Skin epidermis (tissue), 12 donors: ENCODE data around the gene PPFIA4.
A peak's percentile ranks its signal among the peaks of the same experiment; 100 is the strongest.
"Not testable (repeated sequence)": the region's sequence is repeated elsewhere in the genome, so short reads cannot be mapped to it uniquely, and the experiment has no call there.

Source experiments
- H3K27ac ChIP-seq, 21 experiments: fragments of 200-600 bp; sonication (generic) in 11 of 21; one replicate each; pipeline ENCODE4 v1.5.0; 2020; ENCODE audit warnings: mild to moderate bottlenecking in 3 of 21, inconsistent platforms in 2 of 21, moderate library complexity in 2 of 21
- H3K4me3 ChIP-seq, 7 experiments: fragments of 200-600 bp; sonication (generic) in 2 of 7; one replicate each; pipeline ENCODE4 v1.5.0; 2020; ENCODE audit warnings: inconsistent platforms in 2 of 7, mild to moderate bottlenecking in 2 of 7, moderate library complexity in 1 of 7

PPFIA4 gene

DNA sequence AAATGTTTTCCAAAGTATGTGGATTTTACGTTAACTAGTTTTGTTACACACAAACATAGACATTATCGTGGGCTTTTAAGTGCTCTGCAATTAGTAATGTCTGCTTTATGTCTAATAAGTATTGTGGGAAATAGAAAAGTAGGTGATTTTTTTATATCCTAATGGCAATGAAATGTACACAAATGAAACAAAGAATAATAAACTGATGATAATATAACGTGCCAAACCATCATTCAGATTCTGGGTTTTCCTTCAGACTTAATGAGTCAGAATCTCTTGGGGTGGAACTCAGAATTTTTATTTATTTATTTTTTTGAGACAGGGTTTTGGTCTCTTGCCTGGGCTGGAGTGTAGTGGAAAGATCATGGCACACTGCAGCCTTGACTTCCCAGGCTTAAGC lies 17.1 kb upstream of the PPFIA4 start:
- H3K4me3 ChIP-seq = no peak overlapping the region
- H3K27ac ChIP-seq = no peak overlapping the region

DNA sequence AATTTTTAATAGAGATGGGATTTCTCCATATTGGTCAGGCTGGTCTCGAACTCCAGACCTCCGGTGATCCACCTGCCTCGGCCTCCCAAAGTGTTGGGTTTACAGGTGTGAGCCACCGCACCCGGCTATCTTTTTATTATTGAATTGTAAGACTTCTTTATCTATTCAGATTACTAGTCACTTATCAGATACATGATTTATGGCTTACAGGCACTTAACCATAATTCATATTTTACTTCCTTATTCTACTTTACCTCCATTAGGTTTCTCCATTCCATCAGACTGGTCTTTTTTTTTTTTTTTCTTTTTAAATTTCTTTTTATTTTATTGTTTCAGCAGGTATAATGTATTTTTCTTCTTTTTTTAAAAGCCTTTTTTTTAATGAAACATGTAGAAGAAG lies 14.7 kb upstream of the PPFIA4 start:
- Histone ChIP-seq H3K4me3 (no peak overlapping the region), H3K27ac (no peak overlapping the region)

DNA sequence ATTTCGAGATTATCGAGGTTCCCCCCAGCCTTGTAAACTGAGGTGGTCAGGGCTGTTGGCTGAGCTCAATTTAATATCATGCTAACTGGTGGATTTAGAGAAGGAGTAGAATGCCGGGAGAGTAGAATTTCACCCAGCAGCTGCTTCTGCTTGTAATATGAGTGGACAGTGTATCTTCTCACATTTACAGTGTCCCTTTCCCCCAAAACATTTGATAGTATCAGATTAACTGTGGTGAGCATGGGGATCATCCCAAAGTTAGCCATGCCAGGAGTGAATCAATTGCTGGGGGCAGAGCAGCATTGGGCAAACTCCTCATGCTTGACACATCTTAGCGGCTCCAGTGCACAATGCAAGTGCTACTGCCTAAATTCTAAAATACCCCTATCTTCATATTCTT lies 9.2 kb upstream of the PPFIA4 start:
- no peak overlapping the region for H3K4me3 ChIP-seq

GRCh38 chr1:203017692-203018091 lies 8.6 kb upstream of the PPFIA4 start:
- Histone ChIP-seq H3K27ac (no peak overlapping the region), H3K4me3 (no peak overlapping the region)

More for the DNA sequence above, 9.2 kb upstream of the PPFIA4 start:
- no peak overlapping the region for H3K27ac ChIP-seq

GRCh38 chr1:203022855-203023254 lies 3.4 kb upstream of the PPFIA4 start:
- not testable (repeated sequence) for H3K27ac ChIP-seq, H3K4me3 ChIP-seq

DNA sequence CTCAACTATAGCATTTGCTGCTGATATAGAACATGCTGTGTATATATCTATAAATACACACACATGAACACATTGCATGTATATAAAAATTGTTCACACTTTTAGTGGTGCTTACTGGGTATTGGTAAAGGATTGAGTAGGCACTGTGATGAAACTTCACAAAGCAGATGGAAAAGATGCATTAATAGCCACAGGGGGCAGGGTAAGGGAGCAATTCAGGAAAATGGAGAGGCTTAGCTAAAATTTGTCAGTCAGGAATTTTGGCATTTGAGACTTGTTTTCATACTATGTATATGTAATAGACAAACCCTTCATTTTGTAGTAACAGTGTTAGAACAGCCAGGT lies 633 bp upstream of the PPFIA4 start:
- peak overlapping the region in 3 of 7 experiments; percentile 50 to 61 (median 56) for H3K4me3 ChIP-seq
- H3K27ac ChIP-seq = peak overlapping the region in 12 of 21 experiments; percentile 1 to 74 (median 49)

- Histone ChIP-seq H3K27ac (peak overlapping the region in 11 of 21 experiments; percentile 11 to 77 (median 48)), H3K4me3 (peak overlapping the region; percentile 37 to 61 (median 50))
Measured at GRCh38 chr1:203026666-203027663, 674 bp downstream of the PPFIA4 start.

GRCh38 chr1:203028067-203028783 lies 1.9 kb downstream of the PPFIA4 start:
- Histone ChIP-seq H3K27ac (no peak overlapping the region), H3K4me3 (no peak overlapping the region)

GRCh38 chr1:203028784-203029553 lies 2.7 kb downstream of the PPFIA4 start:
- no peak overlapping the region for H3K4me3 ChIP-seq
- H3K27ac ChIP-seq = no peak overlapping the region

DNA sequence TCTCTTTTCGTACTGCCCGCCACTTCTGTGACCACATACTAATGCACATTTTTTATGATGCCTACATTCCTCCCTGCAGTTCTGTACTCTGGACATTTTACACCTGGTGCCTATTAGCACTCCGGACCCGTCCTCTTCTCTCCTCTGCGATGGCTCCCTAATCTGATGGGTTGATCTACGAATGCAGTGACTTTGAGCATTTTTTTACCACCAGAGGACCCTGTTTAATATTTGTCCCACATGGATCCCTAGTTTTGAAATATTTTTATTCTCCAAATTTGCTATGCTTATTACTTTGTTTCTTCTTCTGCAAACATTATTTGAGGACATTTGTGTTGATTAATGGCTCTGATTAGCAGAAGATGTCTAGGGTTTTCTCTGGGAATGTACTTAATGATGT lies 5.2 kb downstream of the PPFIA4 start:
- Histone ChIP-seq H3K27ac (no peak overlapping the region), H3K4me3 (no peak overlapping the region)

DNA sequence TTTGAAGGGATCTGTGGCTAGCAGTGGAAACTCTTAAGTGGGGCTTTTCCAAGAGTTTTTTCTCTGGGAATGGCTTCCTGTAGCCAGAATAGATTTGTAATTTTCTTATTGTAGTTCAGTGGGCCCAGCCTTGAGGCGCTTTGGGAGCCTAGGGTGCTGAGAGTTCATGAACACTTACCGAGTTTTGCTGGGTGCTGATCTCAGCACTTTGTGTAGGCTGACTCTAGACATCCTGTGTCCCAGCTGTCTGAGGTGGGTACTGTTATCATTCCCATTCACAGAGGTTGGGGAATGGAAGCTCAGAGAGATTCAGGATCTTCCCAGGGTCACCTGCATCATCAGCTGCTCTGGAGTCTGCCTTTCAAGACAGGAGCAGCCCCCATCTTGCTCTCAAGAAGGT lies 7.0 kb downstream of the PPFIA4 start:
- H3K27ac ChIP-seq = no peak overlapping the region
- H3K4me3 ChIP-seq = no peak overlapping the region

- H3K27ac ChIP-seq = no peak overlapping the region
- no peak overlapping the region for H3K4me3 ChIP-seq
Measured at GRCh38 chr1:203033917-203034316, 7.6 kb downstream of the PPFIA4 start.

GRCh38 chr1:203034422-203035110 lies 8.3 kb downstream of the PPFIA4 start:
- Histone ChIP-seq H3K27ac (no peak overlapping the region), H3K4me3 (no peak overlapping the region)

- Histone ChIP-seq H3K27ac (no peak overlapping the region), H3K4me3 (no peak overlapping the region)
Measured at GRCh38 chr1:203035111-203036000, 9.1 kb downstream of the PPFIA4 start.

DNA sequence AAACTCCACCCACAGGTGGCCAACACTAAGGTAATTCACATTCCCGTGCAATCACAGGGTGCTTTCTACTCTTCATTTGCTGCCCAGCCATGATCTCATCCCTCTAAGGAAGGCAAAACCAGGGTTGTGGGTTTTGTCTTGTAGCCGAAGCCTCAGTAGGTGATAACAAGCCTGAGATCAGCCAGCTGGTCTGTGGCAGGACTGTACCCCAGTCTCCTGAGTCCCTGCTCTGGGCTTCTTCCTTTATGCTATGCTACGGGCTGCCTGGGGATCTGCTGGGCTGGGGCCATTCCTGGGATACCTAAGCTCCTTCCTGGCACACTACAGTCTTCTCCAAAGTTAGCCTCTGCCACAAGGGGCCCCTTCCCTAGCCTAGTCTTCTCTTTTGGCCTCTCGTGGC lies 9.8 kb downstream of the PPFIA4 start:
- no peak overlapping the region for H3K27ac ChIP-seq

GRCh38 chr1:203036537-203036936 lies 10.2 kb downstream of the PPFIA4 start:
- H3K4me3 ChIP-seq = no peak overlapping the region
- H3K27ac ChIP-seq = no peak overlapping the region

More for the DNA sequence above, 9.8 kb downstream of the PPFIA4 start:
- H3K4me3 ChIP-seq = no peak overlapping the region

DNA sequence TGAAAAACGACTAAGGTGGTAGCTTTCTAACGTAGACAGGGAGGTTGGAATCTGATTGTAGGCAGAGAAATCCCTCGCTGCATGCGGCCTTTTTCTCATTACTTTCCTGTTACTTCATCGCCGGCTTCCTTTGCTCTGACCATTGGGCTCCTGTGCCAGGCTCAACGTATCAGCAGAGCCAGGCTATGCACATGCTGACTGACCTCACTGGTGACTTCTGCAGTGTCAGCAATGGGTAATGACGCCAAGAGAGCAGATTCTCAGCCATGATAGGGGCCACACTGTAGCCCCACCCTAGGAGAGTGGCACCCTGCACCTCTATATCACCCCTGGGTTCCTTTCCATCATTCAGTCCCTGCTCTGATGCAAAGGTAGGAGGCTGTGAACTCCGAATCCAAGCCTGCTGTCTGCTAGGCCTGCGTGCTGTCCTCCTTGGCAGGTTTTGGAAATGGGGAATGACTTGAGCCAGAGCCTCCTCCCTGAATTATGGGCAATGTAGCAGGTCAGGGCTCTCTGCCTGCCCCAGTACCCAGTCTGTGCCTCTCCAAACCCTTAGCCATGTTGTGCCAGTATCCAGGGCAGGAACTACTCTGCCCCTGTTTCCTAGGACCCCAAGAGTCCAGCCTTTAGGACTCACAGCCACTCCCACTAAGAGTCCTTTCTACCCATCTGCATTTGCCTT lies 11.4 kb downstream of the PPFIA4 start:
- no peak overlapping the region for H3K27ac ChIP-seq

DNA sequence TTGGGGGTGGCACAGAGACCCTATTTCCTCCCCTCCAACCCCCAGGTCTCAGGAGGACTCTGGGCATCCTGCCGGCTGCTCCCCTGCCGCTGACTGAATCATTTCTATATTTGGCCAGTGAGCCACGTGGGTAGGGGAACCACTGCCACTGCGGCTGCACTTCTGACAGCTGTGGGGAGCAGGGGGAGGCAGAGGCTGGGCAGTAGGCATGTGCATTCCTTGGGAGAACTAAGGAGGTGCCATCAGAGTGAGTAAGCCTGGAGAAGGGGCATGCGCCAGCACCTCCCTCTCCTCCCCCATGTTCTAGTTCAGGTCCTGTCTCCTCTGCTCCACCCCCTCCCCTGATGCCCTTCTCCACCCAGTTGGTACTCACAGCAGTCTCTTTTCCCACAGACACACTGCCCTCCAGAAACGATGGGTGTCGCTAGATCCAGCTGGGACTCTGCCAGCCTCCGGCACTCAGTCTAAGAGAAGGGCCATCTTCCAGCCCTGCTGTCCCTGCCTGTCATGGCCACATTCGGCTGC lies 12.0 kb downstream of the PPFIA4 start:
- no peak overlapping the region for H3K4me3 ChIP-seq
- H3K27ac ChIP-seq = no peak overlapping the region

More for the DNA sequence above, 11.4 kb downstream of the PPFIA4 start:
- H3K4me3 ChIP-seq = no peak overlapping the region
